Right lobe of liver (tissue), 6 donors: Measurements from ENCODE around the gene TBXT. TPM values are rescaled to one million over a fixed set of nuclear protein-coding genes. Genes with fewer than 3 reads are reported as not detected.

Experiments used
- ATAC-seq, 4 donors: fragments of 200-7000 bp; cut with Tn5 transposase; one replicate each; pipeline ENCODE4 v1.9.1; 2020; ENCODE audit warnings: mild to moderate bottlenecking in 4 of 4, moderate library complexity in 4 of 4
- DNase-seq, 3 donors: peaks; one replicate each; pipeline ENCODE4 v3.0.0-alpha.2; 2020
- H3K27ac ChIP-seq, 3 donors: fragments of 200-600 bp; one replicate each; pipeline ENCODE4 v1.8.0; 2022
- H3K27me3 ChIP-seq, 2 donors: fragments of 200-600 bp; one replicate each; pipeline ENCODE4 v1.8.0; 2022
- H3K36me3 ChIP-seq, 4 donors: fragments of 200-600 bp; sonication (generic) in 1 of 4; one replicate each; pipeline versions ENCODE4 v1.5.1 to v1.8.0; 2017 to 2022; ENCODE audit warnings: control low read depth in 1 of 4
- H3K4me1 ChIP-seq, 4 donors: fragments of 200-600 bp; sonication (generic) in 1 of 4; one replicate each; pipeline versions ENCODE4 v1.5.1 to v1.8.0; 2017 to 2022; ENCODE audit warnings: control low read depth in 1 of 4
- H3K4me3 ChIP-seq, 3 donors: fragments of 200-600 bp; one replicate each; pipeline ENCODE4 v1.8.0; 2022
- H3K9me3 ChIP-seq, 4 donors: fragments of 200-600 bp; sonication (generic) in 1 of 4; one replicate each; pipeline versions ENCODE4 v1.5.1 to v1.8.0; 2017 to 2022; ENCODE audit warnings: control low read depth in 1 of 4
- POLR2A ChIP-seq: fragments of 450-650 bp; IDR thresholded peaks from one replicate; pipeline ENCODE4 v1.6.1; 2017; ENCODE audit warnings: antibody characterized with exemption, mild to moderate bottlenecking
- WGBS: methylation state at CpG from one replicate; pipeline ENCODE4 v1.1.6; 2018; ENCODE audit warnings: low coverage, low lambda C conversion rate; ENCODE audit not compliant: insufficient coverage; ENCODE audit errors: missing lambda C conversion rate; 5-methylcytosine and 5-hydroxymethylcytosine counted together
- intact Hi-C, 2 donors: fragments of 100-400 bp; cut with DNase I; formaldehyde crosslinking; loops; one replicate each; pipeline versions ENCODE4 v1.11.2 to v1.14.1; 2022
- total RNA-seq, 6 experiments: library from RNA; depleted of rRNA in 2 of 6; stranded (reverse); fragments of >200 nt in 2 of 6; fragmentation: NEBNext Ultra II Directional in 3 of 6; extraction: Animal tissue kit (Norgen Biotek cat#: 25700) in 3 of 6; gene quantifications; one replicate each; pipeline versions ENCODE4 v1.1.0 to v1.2.4, GENCODE V29; 2016 to 2023
- TF ChIP-seq, protein P1 (sequence below), 4 donors: fragments of 200-600 bp in 3 of 4; fragments of 450-650 bp in 1 of 4; IDR thresholded peaks; one replicate each; pipeline versions ENCODE4 v1.5.1 to v1.8.0; 2016 to 2022; ENCODE audit warnings: antibody characterized with exemption in 4 of 4, mild to moderate bottlenecking in 2 of 4
- donor health status: DM: no; HTN: yes; CAD: no.
- donor health status: DM: no; HTN: no; CAD: no.
- donor health status: DM: no; HTN: no; CAD: no.
- donor health status: DM: no; HTN: yes; CAD: no.
- donor health status: DM: no; HTN: yes; CAD: no.

Gene TBXT
- total RNA-seq, 6 experiments from 2014 or later, result not detected

DNA sequence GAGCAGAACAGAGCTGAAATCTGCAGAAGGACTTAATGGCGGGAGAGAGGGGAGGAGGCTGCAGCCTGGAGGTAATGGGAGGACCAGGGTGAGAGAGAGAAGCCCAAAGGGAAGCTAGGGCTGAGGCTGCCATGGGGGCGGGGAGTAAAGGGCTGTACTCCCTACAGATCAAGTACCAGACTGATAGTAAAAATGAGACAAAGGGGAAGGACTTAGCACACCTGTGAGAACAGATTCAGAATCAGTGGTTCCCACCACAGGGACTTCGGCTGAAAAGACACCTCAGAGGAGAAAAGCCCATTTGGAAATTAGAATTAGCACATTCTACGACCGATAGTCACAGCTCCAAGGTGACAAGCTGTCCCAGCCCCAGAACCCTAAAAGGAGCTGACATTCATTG lies 6.4 kb upstream of the TBXT start:
- peaks cover 0 to 10% of the 10 kb centered on the region in 2 donors for H3K27me3 ChIP-seq
- H3K4me1 ChIP-seq, result no peaks in the 10 kb centered on the region
- H3K27ac ChIP-seq, result no peak overlapping the region

GRCh38 chr6:166173281-166173951 lies 5.8 kb upstream of the TBXT start:
- intact Hi-C loops, result no loop called here
- Histone ChIP-seq H3K27ac (no peak overlapping the region), H3K9me3 (no peaks in the 10 kb centered on the region), H3K4me3 (no peak overlapping the region), H3K27me3 (peaks cover 0 to 16% of the 10 kb centered on the region in 2 donors), H3K36me3 (no peaks in the 10 kb centered on the region), H3K4me1 (peaks cover 0 to 3% (median 0%) of the 10 kb centered on the region in 4 donors)
- no peak for DNase-seq
- TF ChIP-seq POLR2A, result no peak
- ATAC-seq, result peak in 1 of 4 donors; percentile 13
- WGBS, result 6% methylated on average over 9 of the region's 9 CpGs

More for the DNA sequence above, 6.4 kb upstream of the TBXT start:
- no peak overlapping the region for H3K4me3 ChIP-seq
- DNase-seq (no peak), ATAC-seq (no peak)
- TF ChIP-seq POLR2A, result no peak
- TF ChIP-seq, protein P1, sequence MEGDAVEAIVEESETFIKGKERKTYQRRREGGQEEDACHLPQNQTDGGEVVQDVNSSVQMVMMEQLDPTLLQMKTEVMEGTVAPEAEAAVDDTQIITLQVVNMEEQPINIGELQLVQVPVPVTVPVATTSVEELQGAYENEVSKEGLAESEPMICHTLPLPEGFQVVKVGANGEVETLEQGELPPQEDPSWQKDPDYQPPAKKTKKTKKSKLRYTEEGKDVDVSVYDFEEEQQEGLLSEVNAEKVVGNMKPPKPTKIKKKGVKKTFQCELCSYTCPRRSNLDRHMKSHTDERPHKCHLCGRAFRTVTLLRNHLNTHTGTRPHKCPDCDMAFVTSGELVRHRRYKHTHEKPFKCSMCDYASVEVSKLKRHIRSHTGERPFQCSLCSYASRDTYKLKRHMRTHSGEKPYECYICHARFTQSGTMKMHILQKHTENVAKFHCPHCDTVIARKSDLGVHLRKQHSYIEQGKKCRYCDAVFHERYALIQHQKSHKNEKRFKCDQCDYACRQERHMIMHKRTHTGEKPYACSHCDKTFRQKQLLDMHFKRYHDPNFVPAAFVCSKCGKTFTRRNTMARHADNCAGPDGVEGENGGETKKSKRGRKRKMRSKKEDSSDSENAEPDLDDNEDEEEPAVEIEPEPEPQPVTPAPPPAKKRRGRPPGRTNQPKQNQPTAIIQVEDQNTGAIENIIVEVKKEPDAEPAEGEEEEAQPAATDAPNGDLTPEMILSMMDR (IDR thresholded peaks at IDR 0.05), result no peak
- WGBS, result 9% methylated on average over 5 of the region's 5 CpGs
- intact Hi-C loops, result no loop called here
- H3K9me3 ChIP-seq, result no peaks in the 10 kb centered on the region
- no peaks in the 10 kb centered on the region for H3K36me3 ChIP-seq

DNA sequence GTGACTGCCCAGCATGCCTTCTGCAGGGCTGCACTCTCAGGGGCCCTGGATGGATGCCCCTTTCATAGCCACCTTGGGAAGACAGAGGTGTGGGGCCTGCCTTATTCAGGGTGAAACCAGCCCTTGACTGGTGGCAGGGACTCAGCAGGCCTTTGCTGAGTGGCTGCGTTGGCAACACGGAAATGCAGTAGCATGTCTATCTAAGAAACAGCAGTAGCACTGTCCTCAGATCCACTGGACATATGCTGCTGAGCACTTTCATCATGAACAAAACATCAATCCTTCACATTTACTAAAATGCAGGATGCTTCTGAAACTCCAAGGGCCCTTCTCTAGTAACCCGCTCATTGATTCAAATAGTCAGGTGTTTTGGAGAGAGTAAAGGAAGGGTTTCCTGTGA lies 4.9 kb upstream of the TBXT start:
- Histone ChIP-seq H3K9me3 (no peaks in the 10 kb centered on the region), H3K4me1 (peaks cover 0 to 11% (median 0%) of the 10 kb centered on the region in 4 donors), H3K27me3 (peaks cover 0 to 25% of the 10 kb centered on the region in 2 donors), H3K27ac (no peak overlapping the region), H3K4me3 (no peak overlapping the region), H3K36me3 (no peaks in the 10 kb centered on the region)
- no peak for ATAC-seq
- TF ChIP-seq, protein P1 (IDR thresholded peaks at IDR 0.05), result no peak
- TF ChIP-seq POLR2A, result no peak
- WGBS, result 37% methylated on average over 3 of the region's 3 CpGs
- intact Hi-C loops, result no loop called here
- DNase-seq, result no peak

GRCh38 chr6:166169549-166170421 lies 2.1 kb upstream of the TBXT start:
- WGBS, result 10% methylated on average over 28 of the region's 41 CpGs

More at GRCh38 chr6:166169549-166170421, 2.1 kb upstream of the TBXT start:
- no peak for DNase-seq
- ATAC-seq, result no peak
- intact Hi-C loops, result no loop called here
- TF ChIP-seq POLR2A, result no peak
- TF ChIP-seq, protein P1 (IDR thresholded peaks at IDR 0.05), result no peak
- Histone ChIP-seq H3K36me3 (no peaks in the 10 kb centered on the region), H3K4me1 (peaks cover 0 to 14% (median 0%) of the 10 kb centered on the region in 4 donors), H3K9me3 (no peaks in the 10 kb centered on the region), H3K27ac (no peak overlapping the region), H3K27me3 (peaks cover 7 to 29% of the 10 kb centered on the region in 2 donors), H3K4me3 (no peak overlapping the region)
